Breast epithelium (tissue), 4 donors: ENCODE measurements around the gene NEU4. TPM values are rescaled to one million over a fixed set of nuclear protein-coding genes. Genes with fewer than 3 reads are reported as not detected.
A peak's percentile ranks its signal among the peaks of the same experiment; 100 is the strongest.

Experiments used
- DNase-seq, 2 donors: peaks; one replicate each; pipeline ENCODE4 v3.0.0-alpha.2; 2019; ENCODE audit warnings: low spot score in 2 of 2
- H3K27ac ChIP-seq, 2 donors: fragments of 200-600 bp; sonication (generic) in 1 of 2; one replicate each; pipeline ENCODE4 v1.5.1; 2016 to 2019; ENCODE audit warnings: mild to moderate bottlenecking in 1 of 2
- H3K27me3 ChIP-seq, 2 donors: fragments of 200-600 bp; sonication (generic) in 1 of 2; one replicate each; pipeline versions ENCODE4 v1.5.1 to v1.6.0; 2017 to 2019; ENCODE audit warnings: control low read depth in 1 of 2, mild to moderate bottlenecking in 1 of 2
- H3K36me3 ChIP-seq: fragments of 200-600 bp; one replicate; pipeline ENCODE4 v1.5.1; 2019
- H3K4me1 ChIP-seq, 2 donors: fragments of 200-600 bp; sonication (generic); one replicate each; pipeline ENCODE4 v1.5.1; 2016 to 2019; ENCODE audit warnings: control low read depth in 1 of 2
- H3K4me3 ChIP-seq, 3 donors: fragments of 200-600 bp; sonication (generic); 1 replicate in 2 of 3; 2 replicates in 1 of 3; pipeline ENCODE4 v1.5.1; 2016 to 2019; ENCODE audit warnings: mild to moderate bottlenecking in 3 of 3, moderate library complexity in 2 of 3
- H3K9me3 ChIP-seq, 2 donors: fragments of 200-600 bp; sonication (generic) in 1 of 2; one replicate each; pipeline ENCODE4 v1.5.1; 2016 to 2019; ENCODE audit warnings: control low read depth in 1 of 2
- POLR2A ChIP-seq: fragments of 450-650 bp; IDR thresholded peaks from one replicate; pipeline ENCODE4 v1.6.1; 2016; ENCODE audit warnings: antibody characterized with exemption, mild to moderate bottlenecking, moderate library complexity
- POLR2AphosphoS5 ChIP-seq, 3 donors: sonication (generic); formaldehyde crosslinking; IDR thresholded peaks; one replicate each; pipeline ENCODE4 v1.6.1; 2017; ENCODE audit warnings: antibody characterized with exemption in 3 of 3
- intact Hi-C: fragments of 100-400 bp; cut with DNase I; formaldehyde crosslinking; loops from one replicate; pipeline ENCODE4 v1.15.1; 2023; ENCODE audit warnings: low total_unique reads
- total RNA-seq, 3 donors: library from RNA; depleted of rRNA; stranded (reverse); fragments of >200 nt; gene quantifications; one replicate each; pipeline ENCODE4 v1.1.0, GENCODE V29; 2016
- TF ChIP-seq, protein P1 (sequence below), 3 donors: fragments of 450-650 bp; IDR thresholded peaks; one replicate each; pipeline ENCODE4 v1.5.1; 2016 to 2017; ENCODE audit warnings: antibody characterized with exemption in 3 of 3, mild to moderate bottlenecking in 3 of 3, moderate library complexity in 3 of 3

NEU4 gene
- total RNA-seq, 3 donors from 2014 or later, result 0.33 to 3.0 (median 0.44) TPM

GRCh38 chr2:241768850-241769249 is 40.1 kb upstream of the NEU4 start:
- intact Hi-C loops, result no loop called here
- no peak overlapping the region for H3K27ac ChIP-seq
- peak in 1 of 2 donors; percentile 10 for DNase-seq

GRCh38 chr2:241769819-241770184 is 39.2 kb upstream of the NEU4 start:
- H3K27ac ChIP-seq, result no peak overlapping the region
- no peaks in the 10 kb centered on the region for H3K36me3 ChIP-seq
- H3K4me1 ChIP-seq, result no peaks in the 10 kb centered on the region
- DNase-seq, result peak in 1 of 2 donors; percentile 12
- intact Hi-C loops, result no loop called here
- TF ChIP-seq POLR2A, result no peak
- H3K4me3 ChIP-seq, result no peak overlapping the region
- no peaks in the 10 kb centered on the region for H3K9me3 ChIP-seq
- H3K27me3 ChIP-seq, result peaks cover 0 to 12% of the 10 kb centered on the region in 2 donors

More at GRCh38 chr2:241768850-241769249, 40.1 kb upstream of the NEU4 start:
- Histone ChIP-seq H3K36me3 (no peaks in the 10 kb centered on the region), H3K27me3 (peaks cover 0 to 4% of the 10 kb centered on the region in 2 donors), H3K4me3 (no peak overlapping the region), H3K4me1 (no peaks in the 10 kb centered on the region), H3K9me3 (no peaks in the 10 kb centered on the region)
- TF ChIP-seq POLR2AphosphoS5 (IDR thresholded peaks at IDR 0.05) (no peak), POLR2A (no peak)
- TF ChIP-seq, protein P1, sequence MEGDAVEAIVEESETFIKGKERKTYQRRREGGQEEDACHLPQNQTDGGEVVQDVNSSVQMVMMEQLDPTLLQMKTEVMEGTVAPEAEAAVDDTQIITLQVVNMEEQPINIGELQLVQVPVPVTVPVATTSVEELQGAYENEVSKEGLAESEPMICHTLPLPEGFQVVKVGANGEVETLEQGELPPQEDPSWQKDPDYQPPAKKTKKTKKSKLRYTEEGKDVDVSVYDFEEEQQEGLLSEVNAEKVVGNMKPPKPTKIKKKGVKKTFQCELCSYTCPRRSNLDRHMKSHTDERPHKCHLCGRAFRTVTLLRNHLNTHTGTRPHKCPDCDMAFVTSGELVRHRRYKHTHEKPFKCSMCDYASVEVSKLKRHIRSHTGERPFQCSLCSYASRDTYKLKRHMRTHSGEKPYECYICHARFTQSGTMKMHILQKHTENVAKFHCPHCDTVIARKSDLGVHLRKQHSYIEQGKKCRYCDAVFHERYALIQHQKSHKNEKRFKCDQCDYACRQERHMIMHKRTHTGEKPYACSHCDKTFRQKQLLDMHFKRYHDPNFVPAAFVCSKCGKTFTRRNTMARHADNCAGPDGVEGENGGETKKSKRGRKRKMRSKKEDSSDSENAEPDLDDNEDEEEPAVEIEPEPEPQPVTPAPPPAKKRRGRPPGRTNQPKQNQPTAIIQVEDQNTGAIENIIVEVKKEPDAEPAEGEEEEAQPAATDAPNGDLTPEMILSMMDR (IDR thresholded peaks at IDR 0.05), result no peak

GRCh38 chr2:241770185-241770935 is 38.6 kb upstream of the NEU4 start:
- H3K4me3 ChIP-seq, result no peak overlapping the region
- peak in 1 of 2 donors; percentile 12 for DNase-seq
- intact Hi-C loops, result no loop called here
- H3K4me1 ChIP-seq, result no peaks in the 10 kb centered on the region
- H3K9me3 ChIP-seq, result no peaks in the 10 kb centered on the region
- H3K27ac ChIP-seq, result no peak overlapping the region
- H3K27me3 ChIP-seq, result peaks cover 0 to 16% of the 10 kb centered on the region in 2 donors
- no peaks in the 10 kb centered on the region for H3K36me3 ChIP-seq
- TF ChIP-seq, protein P1 (IDR thresholded peaks at IDR 0.05), result no peak
- no peak for TF ChIP-seq POLR2A
- no peak for TF ChIP-seq POLR2AphosphoS5 (IDR thresholded peaks at IDR 0.05)

GRCh38 chr2:241770936-241771285 is 38.1 kb upstream of the NEU4 start:
- no peaks in the 10 kb centered on the region for H3K36me3 ChIP-seq
- H3K4me3 ChIP-seq, result no peak overlapping the region
- no peak for TF ChIP-seq POLR2AphosphoS5 (IDR thresholded peaks at IDR 0.05)
- peaks cover 0 to 16% of the 10 kb centered on the region in 2 donors for H3K27me3 ChIP-seq
- DNase-seq, result no peak
- intact Hi-C loops, result no loop called here
- no peaks in the 10 kb centered on the region for H3K4me1 ChIP-seq
- no peak overlapping the region for H3K27ac ChIP-seq
- H3K9me3 ChIP-seq, result no peaks in the 10 kb centered on the region

DNA sequence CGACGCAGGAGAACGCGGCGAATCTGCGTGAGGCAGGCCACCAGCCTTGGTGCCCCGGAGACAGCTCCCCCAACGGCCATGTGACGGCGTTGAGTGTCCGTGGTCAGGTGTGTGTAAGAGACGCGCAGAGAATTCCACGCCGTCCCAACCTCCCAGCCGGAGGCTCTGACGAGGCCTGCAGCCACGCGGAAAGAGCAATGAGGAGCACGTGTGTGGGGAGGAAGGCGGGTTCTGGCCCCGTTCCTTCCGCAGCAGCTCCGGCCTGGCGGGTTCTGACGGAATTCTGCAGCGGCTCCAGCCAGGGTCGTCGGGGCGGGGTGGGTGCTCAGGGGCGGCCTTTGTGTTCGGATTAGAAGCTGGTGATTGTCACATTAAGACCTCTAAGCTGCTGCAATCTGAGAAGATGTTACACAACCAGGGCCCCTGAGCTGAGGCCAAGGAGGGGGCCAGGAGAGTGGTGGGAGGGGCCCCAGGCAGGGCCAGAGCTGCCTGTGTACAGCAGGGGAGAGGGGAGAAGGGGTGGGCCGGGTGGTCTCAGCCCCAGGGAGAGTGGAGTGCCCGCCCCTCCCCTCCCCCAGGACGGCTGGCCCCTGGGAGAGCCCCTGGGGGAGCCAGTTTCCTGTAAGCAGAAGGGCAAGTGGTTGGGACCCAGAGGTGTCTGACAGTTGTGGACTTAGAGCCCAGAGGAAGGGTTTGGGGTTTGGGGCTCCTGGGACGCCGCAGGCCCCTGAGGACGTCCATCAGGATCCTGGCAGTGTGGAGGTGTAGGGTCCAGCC is 37.5 kb upstream of the NEU4 start:
- Histone ChIP-seq H3K36me3 (no peaks in the 10 kb centered on the region), H3K4me1 (no peaks in the 10 kb centered on the region), H3K9me3 (no peaks in the 10 kb centered on the region), H3K4me3 (peak overlapping the region in 1 of 3 donors; percentile 15), H3K27ac (no peak overlapping the region), H3K27me3 (peaks cover 0 to 16% of the 10 kb centered on the region in 2 donors)
- DNase-seq, result peak in 1 of 2 donors; percentile 15
- TF ChIP-seq, protein P1 (IDR thresholded peaks at IDR 0.05), result no peak
- TF ChIP-seq POLR2AphosphoS5 (IDR thresholded peaks at IDR 0.05) (no peak), POLR2A (no peak)
- intact Hi-C loops, result no loop called here

DNA sequence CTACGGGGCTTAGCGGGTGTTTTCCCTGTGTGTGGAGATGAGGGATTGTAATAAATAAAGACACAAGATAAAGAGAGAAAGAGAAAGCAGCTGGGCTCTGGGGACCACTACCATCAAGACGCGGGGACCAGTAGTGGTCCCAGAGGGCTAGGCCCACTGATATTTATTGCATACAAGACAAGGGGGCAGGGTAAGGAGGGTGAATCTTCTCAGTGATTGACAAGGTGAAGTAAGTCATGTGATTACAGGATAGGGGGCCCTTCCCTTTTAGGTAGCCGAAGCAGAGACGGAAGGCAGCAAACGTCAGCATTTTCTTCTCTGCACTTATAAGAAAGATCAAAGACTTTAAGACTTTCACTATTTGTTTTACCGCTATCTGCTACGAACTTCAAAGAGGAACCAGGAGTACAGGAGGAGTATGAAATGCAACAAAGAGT is 36.9 kb upstream of the NEU4 start:
- TF ChIP-seq POLR2A (no peak), POLR2AphosphoS5 (IDR thresholded peaks at IDR 0.05) (no peak)
- TF ChIP-seq, protein P1 (IDR thresholded peaks at IDR 0.05), result no peak
- H3K9me3 ChIP-seq, result no peaks in the 10 kb centered on the region
- intact Hi-C loops, result no loop called here
- H3K27me3 ChIP-seq, result peaks cover 0 to 16% of the 10 kb centered on the region in 2 donors
- no peaks in the 10 kb centered on the region for H3K4me1 ChIP-seq
- no peaks in the 10 kb centered on the region for H3K36me3 ChIP-seq
- DNase-seq, result peak in 1 of 2 donors; percentile 2
- H3K27ac ChIP-seq, result no peak overlapping the region
- H3K4me3 ChIP-seq, result no peak overlapping the region
